Measurements from ENCODE around the gene RBMS3. TPM values are rescaled to one million over a fixed set of nuclear protein-coding genes. Genes with fewer than 3 reads are reported as not detected.

The RBMS3 gene
- total and polyA plus RNA-seq, 2 experiments from 2014 or later, result 34.9 to 37.1 TPM

DNA sequence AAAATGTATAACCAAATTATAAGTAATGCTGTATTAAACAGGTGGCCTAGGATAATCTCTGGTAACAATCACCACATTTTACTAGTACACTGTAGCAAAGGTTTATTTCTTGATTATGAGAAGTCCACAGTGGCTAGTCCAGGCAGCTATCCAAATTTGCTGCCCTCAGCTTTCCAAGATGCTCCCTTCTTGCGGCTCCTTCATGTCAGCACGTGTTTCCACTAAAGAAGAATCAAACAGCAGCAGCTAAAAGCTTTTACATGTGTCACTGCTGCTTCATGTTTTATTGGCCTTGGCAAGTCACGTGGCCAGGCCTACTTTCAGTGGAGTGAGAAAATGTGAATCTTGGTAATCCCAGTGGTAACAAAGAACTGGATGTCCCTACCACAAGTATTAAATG is 5.6 kb upstream of the RBMS3 start:
- no peak overlapping the region for H2AFZ ChIP-seq
- no peaks in the 10 kb centered on the region for H3K27me3 ChIP-seq
- H3K4me3 ChIP-seq, result no peak overlapping the region
- DNase-seq (ENCODE audit: low spot score), result no peak
- H3K4me1 ChIP-seq (ENCODE audit: insufficient read depth), result peaks cover 5% of the 10 kb centered on the region
- no peak overlapping the region for H3K4me2 ChIP-seq
- no peaks in the 10 kb centered on the region for H4K20me1 ChIP-seq (ENCODE audit: insufficient read depth, poor library complexity, severe bottlenecking)
- H3K36me3 ChIP-seq (replicated peaks; ENCODE audit: insufficient read depth, low read depth), result no peaks in the 10 kb centered on the region
- no peaks in the 10 kb centered on the region for H3K9me3 ChIP-seq (ENCODE audit: low read depth)
- peaks cover 2% of the 10 kb centered on the region for H3K79me2 ChIP-seq
- no peak overlapping the region for H3K27ac ChIP-seq
- 51% methylated on average over 3 of the region's 3 CpGs for WGBS (ENCODE audit: low lambda C conversion rate, missing lambda C conversion rate)
- TF ChIP-seq EZH2 (IDR thresholded peaks at IDR 0.05; ENCODE audit: borderline replicate concordance) (no peak), EZH2phosphoT487 (IDR thresholded peaks at IDR 0.05; ENCODE audit: low read depth, severe bottlenecking, unreplicated experiment) (no peak)
- TF ChIP-seq, protein P1, sequence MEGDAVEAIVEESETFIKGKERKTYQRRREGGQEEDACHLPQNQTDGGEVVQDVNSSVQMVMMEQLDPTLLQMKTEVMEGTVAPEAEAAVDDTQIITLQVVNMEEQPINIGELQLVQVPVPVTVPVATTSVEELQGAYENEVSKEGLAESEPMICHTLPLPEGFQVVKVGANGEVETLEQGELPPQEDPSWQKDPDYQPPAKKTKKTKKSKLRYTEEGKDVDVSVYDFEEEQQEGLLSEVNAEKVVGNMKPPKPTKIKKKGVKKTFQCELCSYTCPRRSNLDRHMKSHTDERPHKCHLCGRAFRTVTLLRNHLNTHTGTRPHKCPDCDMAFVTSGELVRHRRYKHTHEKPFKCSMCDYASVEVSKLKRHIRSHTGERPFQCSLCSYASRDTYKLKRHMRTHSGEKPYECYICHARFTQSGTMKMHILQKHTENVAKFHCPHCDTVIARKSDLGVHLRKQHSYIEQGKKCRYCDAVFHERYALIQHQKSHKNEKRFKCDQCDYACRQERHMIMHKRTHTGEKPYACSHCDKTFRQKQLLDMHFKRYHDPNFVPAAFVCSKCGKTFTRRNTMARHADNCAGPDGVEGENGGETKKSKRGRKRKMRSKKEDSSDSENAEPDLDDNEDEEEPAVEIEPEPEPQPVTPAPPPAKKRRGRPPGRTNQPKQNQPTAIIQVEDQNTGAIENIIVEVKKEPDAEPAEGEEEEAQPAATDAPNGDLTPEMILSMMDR (IDR thresholded peaks at IDR 0.05; ENCODE audit: poor library complexity), result no peak
- no peaks in the 10 kb centered on the region for H3K9me2 ChIP-seq (replicated peaks; ENCODE audit: insufficient read depth)

DNA sequence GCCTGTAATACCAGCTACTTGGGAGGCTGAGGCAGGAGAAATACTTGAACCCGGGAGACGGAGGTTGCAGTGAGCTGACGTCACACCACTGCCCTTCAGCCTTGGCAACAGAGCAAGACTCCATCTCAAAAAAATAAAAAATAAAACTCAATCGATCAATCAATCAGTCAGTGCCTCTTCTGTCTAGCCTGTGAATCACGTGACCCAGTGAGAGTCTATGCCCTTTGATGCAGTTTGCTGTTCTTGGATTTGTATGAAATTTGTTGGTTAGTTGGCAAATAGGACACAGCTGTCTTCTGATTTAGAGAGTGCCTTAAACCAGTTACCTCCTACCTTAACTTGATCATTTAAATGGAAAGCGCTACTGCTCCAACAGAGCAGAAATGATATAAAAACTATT is 3.6 kb upstream of the RBMS3 start:
- peaks cover 5% of the 10 kb centered on the region for H3K4me1 ChIP-seq (ENCODE audit: insufficient read depth)
- 96% methylated on average over 6 of the region's 6 CpGs for WGBS (ENCODE audit: low lambda C conversion rate, missing lambda C conversion rate)

DNA sequence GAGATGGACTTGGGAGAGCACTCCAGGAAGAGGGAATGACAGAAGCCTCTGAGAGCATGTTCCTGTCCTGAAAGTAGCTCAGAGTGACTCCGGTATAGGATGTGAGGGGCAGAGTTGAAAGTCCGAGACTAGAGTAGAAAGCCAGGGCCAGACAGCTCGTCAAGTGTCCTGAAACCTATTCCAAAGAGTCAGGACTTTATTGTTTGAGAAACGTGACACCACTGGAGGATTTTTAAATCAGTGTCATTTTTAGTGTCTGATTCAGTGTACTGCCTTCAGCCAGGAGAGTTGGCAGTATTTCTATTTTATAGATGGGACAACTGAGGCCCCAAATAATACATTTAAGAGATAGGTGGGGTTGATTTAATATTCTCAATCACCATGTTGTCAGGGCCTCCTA is 1.6 kb upstream of the RBMS3 start:
- H3K4me1 ChIP-seq (ENCODE audit: insufficient read depth), result peaks cover 5% of the 10 kb centered on the region
- WGBS (ENCODE audit: low lambda C conversion rate, missing lambda C conversion rate), result 59% methylated on average over 4 of the region's 4 CpGs
- TF ChIP-seq EZH2 (IDR thresholded peaks at IDR 0.05; ENCODE audit: borderline replicate concordance), result no peak
- TF ChIP-seq EZH2phosphoT487 (IDR thresholded peaks at IDR 0.05; ENCODE audit: low read depth, severe bottlenecking, unreplicated experiment), result no peak
- TF ChIP-seq, protein P1 (IDR thresholded peaks at IDR 0.05; ENCODE audit: poor library complexity), result no peak

More for the DNA sequence above, 3.6 kb upstream of the RBMS3 start:
- Histone ChIP-seq H3K27ac (no peak overlapping the region), H3K9me3 (ENCODE audit: low read depth) (no peaks in the 10 kb centered on the region), H3K79me2 (peaks cover 8% of the 10 kb centered on the region), H3K9me2 (replicated peaks; ENCODE audit: insufficient read depth) (no peaks in the 10 kb centered on the region), H3K27me3 (no peaks in the 10 kb centered on the region), H3K4me2 (no peak overlapping the region), H2AFZ (no peak overlapping the region), H4K20me1 (ENCODE audit: insufficient read depth, poor library complexity, severe bottlenecking) (no peaks in the 10 kb centered on the region), H3K4me3 (no peak overlapping the region), H3K36me3 (replicated peaks; ENCODE audit: insufficient read depth, low read depth) (no peaks in the 10 kb centered on the region)
- no peak for DNase-seq (ENCODE audit: low spot score)
- TF ChIP-seq EZH2 (IDR thresholded peaks at IDR 0.05; ENCODE audit: borderline replicate concordance), result no peak
- TF ChIP-seq, protein P1 (IDR thresholded peaks at IDR 0.05; ENCODE audit: poor library complexity), result no peak
- no peak for TF ChIP-seq EZH2phosphoT487 (IDR thresholded peaks at IDR 0.05; ENCODE audit: low read depth, severe bottlenecking, unreplicated experiment)

DNA sequence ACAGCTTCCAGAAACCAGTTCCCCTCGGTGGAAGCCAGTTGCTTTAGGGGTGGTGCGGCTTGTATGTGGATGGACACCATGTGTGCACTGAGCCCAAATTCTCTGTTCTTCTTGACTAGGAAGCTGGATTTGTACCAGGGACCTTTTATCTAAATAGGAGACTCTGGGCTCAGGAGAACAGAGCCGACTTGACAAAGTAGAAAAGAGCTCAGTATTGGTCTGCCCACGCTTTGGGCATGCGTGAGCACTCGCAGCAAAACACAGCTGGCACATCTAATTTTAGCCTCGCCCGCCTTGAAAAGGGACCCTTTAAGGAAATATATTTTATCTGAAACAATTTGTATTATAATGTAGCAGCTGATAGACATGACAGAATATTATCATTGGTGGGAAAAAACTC is 1.1 kb upstream of the RBMS3 start:
- Histone ChIP-seq H3K27me3 (no peaks in the 10 kb centered on the region), H3K9me2 (replicated peaks; ENCODE audit: insufficient read depth) (no peaks in the 10 kb centered on the region), H3K4me2 (peak overlapping the region; percentile 76), H3K27ac (peak overlapping the region; percentile 93), H3K9me3 (ENCODE audit: low read depth) (no peaks in the 10 kb centered on the region), H3K79me2 (peaks cover 34% of the 10 kb centered on the region), H3K4me1 (ENCODE audit: insufficient read depth) (peaks cover 5% of the 10 kb centered on the region), H3K36me3 (replicated peaks; ENCODE audit: insufficient read depth, low read depth) (no peaks in the 10 kb centered on the region), H3K4me3 (peak overlapping the region; percentile 57), H4K20me1 (ENCODE audit: insufficient read depth, poor library complexity, severe bottlenecking) (no peaks in the 10 kb centered on the region), H2AFZ (peak overlapping the region; percentile 14)
- 77% methylated on average over 8 of the region's 8 CpGs for WGBS (ENCODE audit: low lambda C conversion rate, missing lambda C conversion rate)
- DNase-seq (ENCODE audit: low spot score), result no peak
- TF ChIP-seq EZH2phosphoT487 (IDR thresholded peaks at IDR 0.05; ENCODE audit: low read depth, severe bottlenecking, unreplicated experiment) (no peak), EZH2 (IDR thresholded peaks at IDR 0.05; ENCODE audit: borderline replicate concordance) (no peak)
- TF ChIP-seq, protein P1 (IDR thresholded peaks at IDR 0.05; ENCODE audit: poor library complexity), result no peak

More for the DNA sequence above, 1.6 kb upstream of the RBMS3 start:
- no peak overlapping the region for H3K27ac ChIP-seq
- H3K79me2 ChIP-seq, result peaks cover 29% of the 10 kb centered on the region
- no peaks in the 10 kb centered on the region for H4K20me1 ChIP-seq (ENCODE audit: insufficient read depth, poor library complexity, severe bottlenecking)
- H3K4me3 ChIP-seq, result no peak overlapping the region
- DNase-seq (ENCODE audit: low spot score), result no peak
- H3K4me2 ChIP-seq, result peak overlapping the region; percentile 76
- H2AFZ ChIP-seq, result no peak overlapping the region
- H3K9me2 ChIP-seq (replicated peaks; ENCODE audit: insufficient read depth), result no peaks in the 10 kb centered on the region
- no peaks in the 10 kb centered on the region for H3K9me3 ChIP-seq (ENCODE audit: low read depth)
- no peaks in the 10 kb centered on the region for H3K36me3 ChIP-seq (replicated peaks; ENCODE audit: insufficient read depth, low read depth)
- H3K27me3 ChIP-seq, result no peaks in the 10 kb centered on the region

Measured in hepatocyte (in vitro differentiated cells).